C4-2B (cell line): ENCODE results near the gene CFAP46.

ENCODE experiments used
- ZFX ChIP-seq: fragments of 450-650 bp; IDR thresholded peaks from 2 replicates; pipeline ENCODE4 v1.6.1; 2017
- TF ChIP-seq, protein P1 (sequence below): fragments of 450-650 bp; conservative IDR thresholded peaks from 2 replicates; pipeline ENCODE4 v1.5.1; 2017; ENCODE audit warnings: mild to moderate bottlenecking

DNA sequence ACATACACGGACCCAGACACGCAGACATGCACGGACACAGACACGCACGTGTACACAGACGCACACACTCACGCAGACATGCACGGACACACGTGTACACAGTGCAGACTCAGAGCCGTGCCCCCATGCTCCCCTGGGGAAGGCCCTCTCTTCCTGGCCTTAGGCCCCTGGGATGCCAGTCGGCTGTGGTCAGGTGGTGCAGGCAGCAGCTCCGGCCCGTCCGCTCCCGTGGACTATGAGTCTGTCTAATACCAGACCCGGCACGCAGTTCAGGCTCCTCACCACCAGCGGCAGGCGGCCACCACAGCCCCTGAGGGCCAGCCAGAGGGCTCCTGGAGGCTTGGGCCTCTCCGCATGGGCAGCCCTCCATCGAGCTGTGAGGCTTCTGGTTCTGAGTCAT lies 104.5 kb downstream of the CFAP46 start:
- TF ChIP-seq, protein P1, sequence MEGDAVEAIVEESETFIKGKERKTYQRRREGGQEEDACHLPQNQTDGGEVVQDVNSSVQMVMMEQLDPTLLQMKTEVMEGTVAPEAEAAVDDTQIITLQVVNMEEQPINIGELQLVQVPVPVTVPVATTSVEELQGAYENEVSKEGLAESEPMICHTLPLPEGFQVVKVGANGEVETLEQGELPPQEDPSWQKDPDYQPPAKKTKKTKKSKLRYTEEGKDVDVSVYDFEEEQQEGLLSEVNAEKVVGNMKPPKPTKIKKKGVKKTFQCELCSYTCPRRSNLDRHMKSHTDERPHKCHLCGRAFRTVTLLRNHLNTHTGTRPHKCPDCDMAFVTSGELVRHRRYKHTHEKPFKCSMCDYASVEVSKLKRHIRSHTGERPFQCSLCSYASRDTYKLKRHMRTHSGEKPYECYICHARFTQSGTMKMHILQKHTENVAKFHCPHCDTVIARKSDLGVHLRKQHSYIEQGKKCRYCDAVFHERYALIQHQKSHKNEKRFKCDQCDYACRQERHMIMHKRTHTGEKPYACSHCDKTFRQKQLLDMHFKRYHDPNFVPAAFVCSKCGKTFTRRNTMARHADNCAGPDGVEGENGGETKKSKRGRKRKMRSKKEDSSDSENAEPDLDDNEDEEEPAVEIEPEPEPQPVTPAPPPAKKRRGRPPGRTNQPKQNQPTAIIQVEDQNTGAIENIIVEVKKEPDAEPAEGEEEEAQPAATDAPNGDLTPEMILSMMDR, result no peak
- no peak for TF ChIP-seq ZFX
